Stomach (tissue), 9 donors: ENCODE measurements around the gene PRKCB. TPM values are rescaled to one million over a fixed set of nuclear protein-coding genes. Genes with fewer than 3 reads are reported as not detected.
A peak's percentile ranks its signal among the peaks of the same experiment; 100 is the strongest.

Experiments
- DNase-seq, 2 donors: peaks; one replicate each; pipeline versions ENCODE4 v3.0.0 to v3.0.0-alpha.2; 2013 to 2019
- H3K27ac ChIP-seq, 5 donors: fragments of 200-600 bp in 4 of 5; sonication (generic) in 4 of 5; one replicate each; pipeline ENCODE4 v1.5.1; 2013 to 2019; ENCODE audit warnings: mild to moderate bottlenecking in 1 of 5, moderate library complexity in 1 of 5
- H3K27me3 ChIP-seq, 3 donors: fragments of 200-600 bp; sonication (generic); one replicate each; pipeline ENCODE4 v1.5.1; 2017 to 2019; ENCODE audit warnings: mixed run types in 1 of 3
- H3K36me3 ChIP-seq, 4 donors: fragments of 200-600 bp; sonication (generic); 1 replicate in 3 of 4; 2 replicates in 1 of 4; pipeline ENCODE4 v1.5.1; 2016 to 2019
- H3K4me1 ChIP-seq, 4 donors: fragments of 200-600 bp; sonication (generic); one replicate each; pipeline ENCODE4 v1.5.1; 2016 to 2019
- H3K4me3 ChIP-seq, 4 donors: fragments of 200-600 bp; sonication (generic) in 3 of 4; one replicate each; pipeline ENCODE4 v1.5.1; 2016 to 2019; ENCODE audit warnings: mild to moderate bottlenecking in 1 of 4
- H3K9me3 ChIP-seq, 4 donors: fragments of 200-600 bp; sonication (generic); one replicate each; pipeline ENCODE4 v1.5.1; 2016 to 2019
- CTCF ChIP-seq, 7 experiments: fragments of 450-650 bp in 4 of 7; fragments of 200-600 bp in 3 of 7; sonication (generic) in 3 of 7; IDR thresholded peaks; one replicate each; pipeline ENCODE4 v1.5.1; 2016 to 2019; ENCODE audit warnings: antibody characterized with exemption in 7 of 7, control low read depth in 2 of 7, mild to moderate bottlenecking in 1 of 7
- EP300 ChIP-seq: sonication (generic); formaldehyde crosslinking; IDR thresholded peaks from one replicate; pipeline ENCODE4 v1.6.1; 2017; ENCODE audit warnings: antibody characterized with exemption
- POLR2A ChIP-seq, 4 donors: fragments of 450-650 bp; IDR thresholded peaks; one replicate each; pipeline ENCODE4 v1.6.1; 2016; ENCODE audit warnings: antibody characterized with exemption in 4 of 4, control low read depth in 2 of 4, mild to moderate bottlenecking in 1 of 4, moderate library complexity in 1 of 4
- POLR2AphosphoS5 ChIP-seq, 3 donors: sonication (generic); formaldehyde crosslinking; IDR thresholded peaks; one replicate each; pipeline ENCODE4 v1.6.1; 2016; ENCODE audit warnings: antibody characterized with exemption in 3 of 3
- WGBS, 5 donors: extraction: QIAGEN DNeasy Blood & Tissue Kit in 3 of 5; methylation state at CpG; one replicate each; pipeline versions ENCODE4 v1.1.5 to v1.1.7; 2013 to 2018; 5-methylcytosine and 5-hydroxymethylcytosine counted together
- intact Hi-C: fragments of 100-400 bp; cut with DNase I; formaldehyde crosslinking; loops from one replicate; pipeline ENCODE4 v1.15.1; 2023; ENCODE audit warnings: low total_unique reads
- polyA plus RNA-seq, 3 donors: library from polyadenylated mRNA; stranded (reverse); fragments of 200-250 nt; gene quantifications; one replicate each; pipeline ENCODE4 v1.2.3, GENCODE V29; 2013
- total RNA-seq, 5 donors: library from RNA; depleted of rRNA; stranded (reverse); fragments of >200 nt; gene quantifications; one replicate each; pipeline versions ENCODE4 v1.1.0 to v1.2.3, GENCODE V29; 2014 to 2016
- donor health status: healthy with polysubstance abuse.
- donor health status: Bipolar disorder and iron deficiency.
- donor health status: healthy.

PRKCB gene
- total and polyA plus RNA-seq, 8 donors: 1.1 to 49.6 (median 14.7) TPM

DNA sequence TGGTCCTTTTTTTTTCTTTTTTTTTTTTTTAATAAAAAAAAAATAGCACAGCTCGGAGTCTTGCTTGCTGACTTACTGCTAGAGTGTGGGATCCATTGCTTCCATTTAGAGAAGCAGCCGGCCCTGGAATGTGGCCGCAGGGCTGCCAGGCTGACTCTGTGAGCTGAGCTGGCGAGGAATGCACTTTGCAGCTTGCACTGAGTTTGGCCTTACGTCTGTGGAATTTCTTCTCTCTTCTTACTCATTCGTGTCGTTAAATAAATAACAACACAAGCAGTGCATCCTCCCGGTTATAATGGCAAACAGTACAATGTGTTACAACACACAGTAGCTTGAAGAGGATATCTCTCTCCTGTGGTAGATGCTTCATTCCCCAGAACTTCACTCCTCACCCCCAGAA, 69.2 kb downstream of the PRKCB start:
- intact Hi-C loops: no loop called here
- DNase-seq: peak in 1 of 2 donors; percentile 74
- Histone ChIP-seq H3K4me1 (peaks cover 0 to 52% (median 4%) of the 10 kb centered on the region in 4 donors), H3K36me3 (no peaks in the 10 kb centered on the region), H3K27ac (peak overlapping the region in 4 of 5 donors; percentile 56 to 83 (median 67)), H3K4me3 (no peak overlapping the region), H3K9me3 (no peaks in the 10 kb centered on the region), H3K27me3 (no peaks in the 10 kb centered on the region)
- no peak for TF ChIP-seq EP300
- peak in 2 of 3 donors; percentile 15 to 60 for TF ChIP-seq POLR2AphosphoS5 (IDR thresholded peaks at IDR 0.05)
- 20 to 37% (median 25%) methylated on average over 7 to 8 of the region's 8 CpGs for WGBS, 5 donors

DNA sequence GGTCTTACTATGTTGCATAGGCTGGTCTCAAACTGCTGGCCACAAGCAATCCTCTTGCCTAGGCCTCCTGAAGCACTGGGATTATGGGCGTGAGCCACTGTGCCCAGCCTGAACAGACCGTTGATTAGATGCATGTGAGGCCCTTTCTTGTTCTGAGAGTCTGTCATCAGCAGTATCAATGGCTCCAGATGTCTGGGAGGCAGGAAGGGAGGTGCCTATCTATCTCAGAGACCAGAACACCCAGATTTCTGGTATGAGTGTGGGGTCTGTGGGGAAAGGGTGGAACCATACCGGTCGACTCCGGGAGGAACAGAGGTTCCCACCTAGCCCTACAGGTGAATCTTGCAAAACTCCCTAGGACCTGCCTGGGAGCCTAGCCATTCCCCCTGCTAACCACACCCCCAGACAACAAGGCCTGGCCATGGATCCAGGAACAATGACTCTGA, 71.7 kb downstream of the PRKCB start:
- H3K4me1 ChIP-seq: peaks cover 0 to 39% (median 0%) of the 10 kb centered on the region in 4 donors
- intact Hi-C loops: no loop called here
- no peak for TF ChIP-seq POLR2AphosphoS5 (IDR thresholded peaks at IDR 0.05)
- no peak for TF ChIP-seq EP300
- TF ChIP-seq POLR2A (IDR thresholded peaks at IDR 0.05): no peak
- no peak for TF ChIP-seq CTCF (IDR thresholded peaks at IDR 0.05)
- H3K27ac ChIP-seq: peak overlapping the region in 1 of 5 donors; percentile 83
- WGBS, 5 donors: 64 to 85% (median 79%) methylated on average over 5 of the region's 5 CpGs
- H3K27me3 ChIP-seq: no peaks in the 10 kb centered on the region
- H3K4me3 ChIP-seq: no peak overlapping the region
- H3K9me3 ChIP-seq: no peaks in the 10 kb centered on the region
- H3K36me3 ChIP-seq: no peaks in the 10 kb centered on the region
- DNase-seq: no peak

DNA sequence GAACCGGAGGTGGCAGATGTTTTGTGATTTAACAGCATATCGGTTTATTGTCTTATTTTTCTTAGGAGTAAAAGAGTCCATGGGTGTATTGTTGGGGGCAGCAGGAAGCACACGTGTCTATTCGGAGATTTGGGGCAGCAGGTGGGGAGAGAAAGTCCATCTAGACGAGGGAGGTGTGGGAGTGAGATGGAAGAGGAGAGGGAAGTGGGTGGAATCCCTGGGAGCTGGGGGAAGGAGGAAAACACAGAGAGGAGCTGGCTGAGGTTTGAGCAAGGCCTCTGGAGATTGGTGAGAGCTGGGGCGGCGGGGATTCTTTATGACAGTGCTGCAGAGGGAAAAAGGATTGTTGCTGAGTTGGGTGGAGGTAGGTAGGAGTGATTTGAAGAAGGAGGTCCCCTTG, 72.1 kb downstream of the PRKCB start:
- H3K36me3 ChIP-seq: no peaks in the 10 kb centered on the region
- WGBS, 5 donors: 61 to 73% (median 70%) methylated on average over 7 of the region's 7 CpGs
- peaks cover 0 to 39% (median 0%) of the 10 kb centered on the region in 4 donors for H3K4me1 ChIP-seq
- peak overlapping the region in 1 of 5 donors; percentile 83 for H3K27ac ChIP-seq
- intact Hi-C loops: no loop called here
- no peaks in the 10 kb centered on the region for H3K9me3 ChIP-seq
- no peak overlapping the region for H3K4me3 ChIP-seq
- no peaks in the 10 kb centered on the region for H3K27me3 ChIP-seq
- TF ChIP-seq POLR2A (IDR thresholded peaks at IDR 0.05): no peak
- no peak for TF ChIP-seq POLR2AphosphoS5 (IDR thresholded peaks at IDR 0.05)
- no peak for DNase-seq

DNA sequence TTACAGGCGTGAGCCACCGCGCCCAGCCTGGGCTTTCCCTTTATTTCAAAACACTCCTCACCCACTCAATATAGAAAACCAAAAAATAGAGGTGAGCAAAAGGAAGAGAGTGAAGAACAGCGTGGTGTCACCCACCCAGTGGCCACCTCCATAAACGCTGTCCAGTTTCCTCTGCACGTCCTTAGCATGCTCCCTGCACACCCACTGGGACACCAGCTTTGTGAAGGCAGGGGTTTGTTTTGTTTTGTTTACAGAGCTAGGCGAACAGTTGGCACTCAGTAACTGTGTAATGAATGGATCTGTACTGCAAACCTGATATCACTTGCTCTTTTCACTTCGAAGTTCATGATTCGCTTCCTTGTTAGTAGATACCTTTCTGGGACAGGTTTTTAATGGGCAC, 73.0 kb downstream of the PRKCB start:
- H3K27ac ChIP-seq: peak overlapping the region in 1 of 5 donors; percentile 44
- 53 to 70% (median 59%) methylated on average over 9 of the region's 9 CpGs for WGBS, 5 donors
- no peaks in the 10 kb centered on the region for H3K27me3 ChIP-seq
- H3K9me3 ChIP-seq: no peaks in the 10 kb centered on the region
- H3K36me3 ChIP-seq: no peaks in the 10 kb centered on the region
- intact Hi-C loops: no loop called here
- no peak for DNase-seq
- H3K4me1 ChIP-seq: peaks cover 0 to 34% (median 0%) of the 10 kb centered on the region in 4 donors
- TF ChIP-seq POLR2A (IDR thresholded peaks at IDR 0.05) (no peak), EP300 (no peak), POLR2AphosphoS5 (IDR thresholded peaks at IDR 0.05) (no peak), CTCF (IDR thresholded peaks at IDR 0.05) (no peak)
- no peak overlapping the region for H3K4me3 ChIP-seq

DNA sequence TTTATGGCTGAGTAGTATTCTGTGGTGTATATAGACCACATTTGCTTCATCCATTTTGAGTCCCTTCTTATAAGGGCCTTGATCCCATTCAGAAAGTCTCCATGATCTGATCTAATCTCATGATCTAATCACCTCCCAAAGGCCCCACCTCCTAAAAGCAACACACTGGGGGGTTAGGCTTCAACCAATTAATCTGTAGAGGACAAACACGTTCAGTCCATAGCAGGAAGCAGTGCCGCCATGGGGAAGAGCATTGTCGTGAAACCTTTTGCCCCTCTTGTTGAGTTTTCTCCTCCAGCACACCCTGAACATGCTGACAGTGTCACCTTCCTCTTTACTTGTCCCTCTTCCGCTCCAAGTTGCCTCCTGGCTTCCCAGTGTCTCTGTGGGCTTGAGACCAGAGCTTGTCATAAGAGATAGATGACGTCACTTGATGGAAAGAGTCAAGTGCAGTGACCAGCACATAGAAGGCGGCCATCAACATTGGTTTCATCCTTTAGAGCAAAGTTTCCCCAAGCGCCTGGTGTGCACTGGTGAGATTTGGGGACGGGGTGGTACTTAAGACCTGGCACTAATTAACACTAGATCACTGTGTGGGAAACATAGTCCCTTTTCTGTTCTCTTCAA, 74.1 kb downstream of the PRKCB start:
- peaks cover 0 to 34% (median 0%) of the 10 kb centered on the region in 4 donors for H3K4me1 ChIP-seq
- no peaks in the 10 kb centered on the region for H3K9me3 ChIP-seq
- WGBS, 5 donors: 74 to 92% (median 81%) methylated on average over 8 of the region's 8 CpGs
- no peak for DNase-seq
- peak overlapping the region in 1 of 5 donors; percentile 1 for H3K27ac ChIP-seq
- intact Hi-C loops: no loop called here
- H3K36me3 ChIP-seq: no peaks in the 10 kb centered on the region
- H3K27me3 ChIP-seq: no peaks in the 10 kb centered on the region
- no peak overlapping the region for H3K4me3 ChIP-seq
- TF ChIP-seq CTCF (IDR thresholded peaks at IDR 0.05) (no peak), POLR2AphosphoS5 (IDR thresholded peaks at IDR 0.05) (no peak), EP300 (no peak), POLR2A (IDR thresholded peaks at IDR 0.05) (no peak)
